Sigmoid colon (tissue), 4 donors: ENCODE measurements around the gene MAP1A.
A peak's percentile ranks its signal among the peaks of the same experiment; 100 is the strongest.

Experiments used
- CTCF ChIP-seq, 4 experiments: fragments of 450-650 bp in 3 of 4; fragments of 200-600 bp in 1 of 4; IDR thresholded peaks; one replicate each; pipeline ENCODE4 v1.5.1; 2016 to 2019; ENCODE audit warnings: antibody characterized with exemption in 4 of 4, mild to moderate bottlenecking in 3 of 4, moderate library complexity in 2 of 4
- EP300 ChIP-seq, 4 donors: sonication (generic); formaldehyde crosslinking; IDR thresholded peaks; one replicate each; pipeline ENCODE4 v1.6.1; 2017; ENCODE audit warnings: antibody characterized with exemption in 4 of 4
- POLR2A ChIP-seq, 2 donors: fragments of 450-650 bp; IDR thresholded peaks; one replicate each; pipeline ENCODE4 v1.6.1; 2016; ENCODE audit warnings: antibody characterized with exemption in 2 of 2, mild to moderate bottlenecking in 2 of 2, moderate library complexity in 2 of 2
- POLR2AphosphoS5 ChIP-seq, 4 donors: sonication (generic); formaldehyde crosslinking; IDR thresholded peaks; one replicate each; pipeline ENCODE4 v1.6.1; 2017; ENCODE audit warnings: antibody characterized with exemption in 4 of 4

DNA sequence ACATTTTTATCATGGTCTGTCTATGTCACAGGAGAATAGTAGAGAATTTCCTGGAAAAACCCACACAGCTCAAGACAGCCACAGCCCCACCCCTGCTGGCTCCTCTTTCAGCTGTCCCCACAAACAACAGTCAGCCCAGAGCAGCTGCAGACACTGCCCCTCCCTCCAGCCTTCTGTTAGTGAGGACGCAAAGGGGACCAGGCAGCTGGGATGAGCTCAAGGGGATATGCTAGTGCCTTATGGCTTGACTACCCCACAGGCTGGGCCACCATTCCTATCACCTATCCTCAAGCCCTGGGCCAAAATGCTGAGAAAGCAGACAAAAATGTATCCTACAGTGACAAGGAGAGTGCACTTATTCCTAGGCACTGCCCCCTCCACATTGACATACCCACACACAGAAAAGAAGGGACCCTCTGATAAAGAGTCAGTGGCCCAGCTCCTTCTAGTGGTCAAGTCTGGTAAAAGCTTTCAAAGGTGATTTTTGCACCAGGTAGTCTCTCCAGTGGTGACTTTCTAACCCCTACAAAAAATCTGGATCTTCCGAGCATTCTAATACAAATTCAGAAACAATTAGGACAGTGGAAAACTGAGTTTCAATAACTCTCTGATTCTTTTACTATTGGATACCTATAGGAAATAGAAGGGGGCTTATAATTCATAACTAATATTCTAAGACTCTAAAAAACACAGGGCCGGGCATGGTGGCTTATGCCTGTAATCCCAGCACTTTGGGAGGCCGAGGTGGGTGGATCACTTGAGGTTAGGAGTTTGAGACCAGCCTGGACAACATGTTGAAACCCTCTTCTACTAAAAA, 3.0 kb upstream of the MAP1A start:
- TF ChIP-seq CTCF (IDR thresholded peaks at IDR 0.05) (peak in 3 of 4 experiments; percentile 30 to 59 (median 57)), POLR2A (IDR thresholded peaks at IDR 0.05) (no peak), POLR2AphosphoS5 (IDR thresholded peaks at IDR 0.05) (no peak), EP300 (IDR thresholded peaks at IDR 0.05) (no peak)
